ENCODE measurements around the gene RNF39.
"Not testable (repeated sequence)": the region's sequence is repeated elsewhere in the genome, so short reads cannot be mapped to it uniquely, and the experiment has no call there.

The RNF39 gene, protein sequence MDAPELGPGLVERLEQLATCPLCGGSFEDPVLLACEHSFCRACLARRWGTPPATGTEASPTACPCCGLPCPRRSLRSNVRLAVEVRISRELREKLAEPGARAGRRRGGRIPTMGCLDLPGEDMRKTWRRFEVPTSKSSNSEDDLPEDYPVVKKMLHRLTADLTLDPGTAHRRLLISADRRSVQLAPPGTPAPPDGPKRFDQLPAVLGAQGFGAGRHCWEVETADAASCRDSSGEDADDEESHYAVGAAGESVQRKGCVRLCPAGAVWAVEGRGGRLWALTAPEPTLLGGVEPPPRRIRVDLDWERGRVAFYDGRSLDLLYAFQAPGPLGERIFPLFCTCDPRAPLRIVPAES

DNA sequence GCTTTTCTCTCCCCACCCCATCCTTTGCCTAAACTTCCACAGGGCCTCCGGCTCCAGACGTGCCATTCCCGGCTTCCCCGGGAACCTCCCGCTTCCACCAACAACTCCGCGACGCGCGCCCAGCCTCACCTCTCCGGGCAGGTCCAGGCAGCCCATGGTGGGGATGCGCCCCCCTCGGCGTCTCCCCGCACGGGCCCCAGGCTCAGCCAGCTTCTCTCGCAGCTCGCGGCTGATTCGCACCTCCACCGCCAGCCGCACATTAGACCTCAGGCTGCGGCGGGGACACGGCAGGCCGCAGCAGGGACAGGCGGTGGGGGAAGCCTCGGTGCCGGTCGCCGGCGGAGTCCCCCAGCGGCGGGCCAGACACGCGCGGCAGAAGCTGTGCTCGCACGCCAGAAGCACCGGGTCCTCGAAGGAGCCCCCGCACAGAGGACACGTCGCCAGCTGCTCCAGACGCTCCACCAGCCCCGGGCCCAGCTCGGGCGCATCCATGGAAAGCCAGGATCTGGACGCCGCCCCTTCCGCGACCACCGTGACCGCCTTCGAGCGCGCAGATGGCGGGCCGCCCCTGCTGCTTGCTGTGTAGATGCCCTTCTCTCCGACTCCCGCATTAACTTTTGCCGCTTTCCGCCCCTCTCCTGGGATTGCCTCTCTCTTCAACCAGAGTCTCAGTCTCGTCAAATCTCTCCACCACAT, at the start of gene RNF39:
TSS of gene RNF39 (minus strand) at position 676 of the 696 bp plus-strand sequence. CDS start at position 492, 184 bp downstream.
- DNase-seq (ENCODE audit: low read depth) = no peak

DNA sequence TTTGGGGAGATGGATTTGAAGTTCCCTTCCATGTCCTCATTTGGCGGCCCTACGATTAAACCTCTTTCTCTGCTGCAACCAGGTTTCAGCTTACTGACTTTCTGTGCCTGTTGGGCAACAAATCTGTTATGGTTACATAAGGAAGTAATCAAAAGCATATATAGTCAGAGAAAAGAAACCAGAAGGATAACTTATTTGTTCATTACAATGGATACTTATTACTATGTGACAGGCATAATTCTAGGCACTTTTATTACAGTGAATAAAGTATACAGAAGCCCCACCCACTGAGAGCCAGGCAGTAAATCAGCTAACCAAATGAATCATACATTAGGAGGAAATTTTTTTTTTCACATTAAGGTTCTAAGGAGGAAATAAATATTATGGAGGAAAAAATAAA, 46.9 kb upstream of the RNF39 start:
- no peak for DNase-seq (ENCODE audit: low read depth)

DNA sequence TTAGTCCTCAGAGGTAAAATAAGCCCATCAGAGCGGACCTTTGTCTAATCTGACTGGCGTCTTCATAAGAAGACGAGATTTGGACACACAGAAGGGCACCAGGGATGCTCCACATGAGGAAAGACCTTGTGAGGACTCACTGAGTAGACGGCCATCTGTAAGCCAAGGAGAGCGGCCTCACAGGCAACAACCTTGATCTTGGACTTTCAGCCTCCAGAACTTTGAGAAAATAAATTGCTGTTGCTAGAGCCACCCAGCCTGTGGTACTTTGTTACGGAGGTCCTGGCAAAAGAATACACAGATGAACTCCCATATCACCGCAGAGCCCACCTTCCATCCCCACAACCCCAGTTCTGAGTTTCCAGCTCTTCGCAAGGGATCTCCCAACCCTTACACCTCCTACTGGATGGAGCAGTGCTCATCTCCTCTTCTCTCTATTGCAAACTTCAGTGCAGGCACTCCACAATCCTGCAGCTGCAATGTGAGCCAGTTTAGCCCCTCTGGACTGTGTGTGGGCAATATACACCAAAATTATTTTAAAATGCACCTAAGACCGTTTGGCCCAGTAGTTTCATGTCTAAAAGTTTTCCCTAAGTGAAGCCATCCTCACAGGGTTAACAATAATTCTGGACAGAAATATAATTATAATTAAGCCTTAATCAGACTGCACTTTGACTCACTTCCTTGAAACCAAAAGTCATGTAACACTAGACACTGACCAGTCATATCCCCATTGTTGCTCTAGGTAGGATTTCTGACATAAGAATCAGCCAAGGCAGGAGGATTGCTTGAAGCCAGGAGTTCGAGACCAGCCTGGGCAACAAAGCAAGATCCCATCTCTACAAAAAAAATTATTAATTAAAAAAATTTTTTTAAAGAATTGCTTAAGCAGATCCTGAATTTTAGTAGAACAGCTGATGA, 46.1 kb upstream of the RNF39 start:
- DNase-seq (ENCODE audit: low read depth) = no peak

DNA sequence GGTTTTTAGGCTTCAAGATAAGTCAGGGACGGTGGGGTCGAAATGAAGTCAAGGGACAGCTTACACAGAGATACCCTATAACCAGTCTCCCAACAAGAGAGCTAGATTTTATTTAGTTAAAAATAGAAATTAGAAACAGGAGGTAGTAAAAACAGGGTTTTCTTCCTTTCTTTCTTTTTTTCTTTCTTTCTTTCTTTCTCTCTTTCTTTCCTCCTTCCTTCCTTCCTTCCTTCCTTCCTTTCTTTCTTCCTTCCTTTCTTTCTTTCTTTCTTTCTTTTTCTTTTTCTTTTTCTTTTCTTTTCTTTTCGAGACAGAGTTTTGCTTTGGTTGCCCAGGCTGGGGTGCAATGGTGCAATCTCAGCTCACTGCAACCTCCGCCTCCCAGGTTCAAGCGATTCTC, 43.1 kb upstream of the RNF39 start:
- not testable (repeated sequence) for DNase-seq (ENCODE audit: low read depth)

DNA sequence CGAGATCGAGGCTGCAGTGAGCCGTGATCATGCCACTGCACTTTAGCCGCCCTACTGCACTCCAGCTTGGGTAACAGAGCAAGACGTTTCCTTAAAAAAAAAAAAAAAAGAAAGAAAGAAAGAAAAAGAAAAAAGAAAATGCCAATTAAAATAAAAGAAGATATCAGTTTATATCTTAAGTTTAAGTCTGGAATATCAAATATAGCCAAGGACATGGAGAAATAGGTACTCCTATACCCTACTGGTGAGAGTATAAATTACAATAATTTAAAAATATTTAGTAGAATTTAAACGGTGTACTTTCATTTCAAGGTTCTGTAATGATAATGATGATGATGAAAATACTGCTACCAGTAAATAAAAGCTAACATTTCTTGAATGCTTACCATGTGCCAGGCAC, 41.2 kb upstream of the RNF39 start:
- DNase-seq (ENCODE audit: low read depth) = no peak

DNA sequence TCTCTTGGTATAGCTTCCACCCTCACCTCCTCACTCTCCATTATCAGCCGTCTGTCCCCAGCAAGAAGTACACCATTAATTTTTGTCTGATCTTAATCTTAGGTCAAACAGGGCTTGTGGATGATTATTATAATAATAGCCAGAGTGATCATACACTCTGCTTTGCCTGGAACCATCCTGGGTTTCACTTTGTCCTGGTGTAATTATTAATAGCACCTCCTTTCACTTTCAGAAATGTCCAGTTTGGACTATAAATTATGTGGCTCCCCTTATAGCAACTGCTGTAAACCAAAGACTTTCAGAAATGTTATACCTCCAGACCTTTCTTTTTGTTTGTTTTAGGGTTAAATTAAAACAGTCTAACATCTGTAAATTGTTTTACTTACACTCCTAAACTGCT, 38.3 kb upstream of the RNF39 start:
- no peak for DNase-seq (ENCODE audit: low read depth)

DNA sequence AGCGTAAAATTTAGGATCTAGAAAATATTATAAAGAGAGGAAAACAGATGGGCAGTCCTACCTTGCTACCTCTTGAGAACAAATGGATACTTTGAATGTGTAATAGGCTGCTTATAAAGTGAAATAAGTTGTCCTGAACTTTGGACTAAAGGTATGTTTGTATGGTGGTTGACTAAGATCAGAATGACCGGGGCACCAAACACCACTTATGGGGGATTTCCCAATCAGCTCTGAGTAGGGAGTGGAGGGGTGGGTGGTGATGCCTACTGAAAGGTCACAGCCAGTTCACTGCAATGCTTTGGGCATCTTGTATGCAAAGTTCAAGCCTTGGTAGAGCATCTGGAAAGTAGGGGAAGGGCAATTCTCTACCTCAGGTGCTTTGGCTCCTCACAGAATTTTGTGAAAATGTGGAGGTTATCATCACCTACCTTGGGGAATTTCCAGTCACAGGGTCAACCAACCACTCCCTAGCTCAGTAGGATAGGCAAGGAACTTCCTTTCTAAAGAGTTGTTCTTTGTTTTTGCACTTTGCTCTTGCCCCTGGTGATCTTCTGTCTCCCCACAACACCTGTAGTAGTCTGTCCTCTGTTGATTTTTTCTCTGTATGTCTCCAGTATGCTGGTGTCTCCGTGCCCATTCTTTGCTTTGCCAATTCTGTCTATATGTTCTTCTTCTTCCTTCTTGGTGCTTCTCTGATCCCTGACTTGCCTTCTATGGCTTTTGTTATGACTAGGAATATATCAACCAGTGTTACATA, 37.6 kb upstream of the RNF39 start, which contains the start of gene TRIM31:
TSS of gene TRIM31 (minus strand) at position 88 of the 757 bp plus-strand sequence. CDS start 285 bp downstream, outside the sequence.
- DNase-seq (ENCODE audit: low read depth) = no peak

DNA sequence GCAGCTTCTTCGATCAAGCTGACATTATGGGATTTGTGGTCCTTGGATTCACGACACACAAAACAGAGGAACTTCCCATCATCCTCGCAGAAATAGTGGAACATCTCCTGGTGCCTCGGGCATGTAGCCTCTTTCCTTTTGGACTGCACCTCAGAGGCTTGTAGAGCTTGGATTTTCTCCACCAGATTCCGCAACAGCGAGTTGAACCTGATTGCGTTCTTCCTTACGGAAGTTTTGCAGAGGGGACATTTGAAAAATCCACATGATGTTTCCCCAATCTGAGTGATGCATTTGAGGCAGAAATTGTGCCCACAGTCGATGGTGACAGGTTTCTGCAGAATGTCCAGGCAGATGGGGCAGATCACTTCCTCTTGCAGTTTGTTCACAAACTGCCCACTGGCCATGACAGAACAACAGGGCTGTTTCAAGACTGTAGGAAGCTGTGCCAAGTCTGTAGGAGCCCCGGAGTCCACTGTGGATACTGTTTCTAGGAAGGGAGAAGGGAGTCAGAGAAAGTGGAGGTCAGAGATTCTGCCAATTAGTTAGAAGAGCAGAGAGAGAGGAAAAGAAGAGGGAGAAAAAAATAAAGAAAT, 36.9 kb upstream of the RNF39 start:
- DNase-seq (ENCODE audit: low read depth) = no peak

DNA sequence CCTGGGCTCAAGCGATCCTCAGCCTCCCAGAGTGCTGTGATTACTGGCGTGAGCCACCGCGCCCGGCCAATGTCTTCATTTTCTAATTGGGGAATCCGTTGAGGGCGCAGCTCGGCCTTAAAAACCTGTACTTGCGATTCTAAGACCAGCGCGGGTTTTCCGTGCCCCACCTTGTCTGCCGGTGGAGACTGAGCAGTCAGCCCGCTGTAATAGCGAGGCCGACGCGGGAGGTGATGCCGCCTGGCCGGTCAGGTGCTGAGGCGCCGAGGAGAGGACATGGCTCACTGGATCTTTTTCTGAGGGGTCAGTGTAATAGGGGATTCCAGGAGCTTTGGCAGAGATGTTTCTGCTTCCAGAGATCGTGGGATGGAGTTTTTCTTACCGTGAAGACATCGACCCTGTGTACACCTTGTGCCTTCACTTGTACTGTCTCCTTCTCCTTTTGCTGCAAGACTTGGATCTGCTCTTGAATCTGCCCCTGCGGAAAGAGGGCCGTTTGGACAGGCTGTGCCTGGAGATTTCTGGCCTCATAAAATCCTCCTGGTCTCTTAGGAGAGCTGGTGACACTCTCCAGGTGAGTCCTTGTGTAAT, 35.8 kb upstream of the RNF39 start:
- DNase-seq (ENCODE audit: low read depth) = no peak

DNA sequence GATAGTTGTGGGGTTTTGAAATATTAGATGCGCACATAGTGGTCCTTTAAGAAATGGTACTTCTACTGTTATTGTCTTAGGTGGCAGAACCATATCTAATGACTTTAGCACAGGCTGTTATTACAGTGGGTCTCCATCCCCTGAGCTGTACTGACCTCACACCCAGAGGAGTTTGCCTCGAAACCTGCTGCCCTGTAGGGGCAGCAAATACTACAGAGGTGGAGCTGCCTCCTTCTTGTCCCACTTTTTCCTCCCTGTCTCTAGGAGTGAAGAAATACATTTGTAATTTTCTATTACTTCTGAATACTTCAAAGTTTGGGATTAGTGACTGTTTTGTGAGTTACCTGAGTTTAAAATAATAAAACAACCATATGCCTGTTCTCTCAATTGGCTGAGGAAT, 29.1 kb upstream of the RNF39 start:
- no peak for DNase-seq (ENCODE audit: low read depth)

DNA sequence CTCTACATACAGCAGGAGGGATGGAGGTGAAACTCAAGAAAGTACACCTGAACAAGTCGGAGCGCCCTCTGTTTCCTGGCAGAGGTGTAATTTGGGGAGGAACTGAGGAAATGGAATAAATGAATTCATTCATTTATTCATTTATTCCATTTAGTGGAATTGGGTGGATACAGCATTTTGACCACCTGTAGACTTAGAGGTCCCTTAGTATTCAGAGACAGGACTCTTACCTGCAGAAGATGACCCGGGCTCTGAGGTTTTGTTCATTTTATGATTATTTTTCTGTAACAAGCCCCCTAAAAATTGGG, 28.3 kb upstream of the RNF39 start:
- no peak for DNase-seq (ENCODE audit: low read depth)

DNA sequence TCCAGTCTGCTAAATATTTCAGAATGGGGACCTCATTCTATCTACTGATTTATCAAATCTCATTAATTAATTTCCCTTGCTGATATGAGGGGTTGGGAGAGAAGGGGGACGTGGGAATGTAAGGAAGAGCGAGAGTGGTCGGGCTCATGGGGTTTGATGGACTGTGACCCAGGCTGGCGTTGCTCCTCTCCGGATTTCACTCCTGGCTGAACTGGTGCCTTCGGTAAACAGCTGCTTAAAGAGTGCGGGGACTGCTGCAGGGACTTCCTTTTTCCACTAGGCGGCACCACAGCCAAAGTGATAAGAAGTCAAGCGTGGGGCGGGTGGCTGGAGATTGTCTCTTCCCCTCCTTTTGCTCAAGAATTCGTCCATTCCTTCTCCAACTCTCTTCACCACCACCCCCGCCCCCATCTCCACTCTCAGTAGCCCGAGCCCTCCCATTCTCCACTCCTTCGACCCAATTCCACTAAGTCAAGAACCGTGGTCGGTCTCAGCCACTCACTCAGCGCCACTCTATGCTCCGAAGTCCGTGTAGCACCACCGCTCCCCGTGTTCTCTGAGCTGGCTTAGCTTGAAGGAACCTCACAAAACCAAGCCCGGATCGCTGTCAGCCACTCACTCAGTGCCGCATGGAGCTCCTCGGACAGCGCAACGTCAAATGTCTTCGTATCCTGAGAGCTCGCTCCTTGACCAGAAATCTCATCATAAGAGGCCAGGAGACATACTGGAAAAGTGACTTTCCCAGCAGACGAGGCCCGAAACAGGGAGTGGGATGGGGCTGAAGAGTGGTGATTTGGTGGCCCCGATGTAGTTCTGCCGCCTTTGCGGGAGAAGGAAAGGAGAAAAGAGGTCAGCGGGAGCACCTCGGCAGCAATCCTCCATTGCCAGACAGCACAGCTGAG, 27.7 kb upstream of the RNF39 start:
- peak; percentile 83 for DNase-seq (ENCODE audit: low read depth)

DNA sequence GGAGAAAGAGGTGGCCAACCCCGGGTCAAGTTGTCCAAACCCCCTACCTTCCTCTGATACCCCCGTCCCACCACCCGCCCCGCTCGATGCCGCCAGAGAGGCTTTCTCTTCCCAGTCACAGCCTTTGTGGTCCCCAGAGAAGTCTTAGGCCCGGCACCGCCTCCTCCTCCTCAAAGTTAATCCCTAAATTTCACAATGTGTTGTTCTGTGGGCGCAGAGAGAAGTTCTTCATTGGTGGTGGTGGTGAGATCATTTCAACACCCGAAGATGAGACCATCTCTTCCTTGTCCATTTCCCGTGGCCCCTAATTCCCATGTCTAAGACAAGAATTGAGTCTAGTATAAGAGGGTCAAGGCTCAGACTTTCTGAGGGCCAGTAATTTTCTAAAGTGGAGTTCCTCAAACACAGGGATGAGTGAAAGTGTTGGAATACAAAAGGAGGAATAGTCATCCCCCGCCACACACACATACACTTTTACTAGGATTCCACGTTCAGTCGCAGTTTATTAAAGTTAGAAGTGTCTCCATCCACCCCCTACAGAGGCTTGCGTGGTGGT, 26.9 kb upstream of the RNF39 start:
- peak; percentile 54 for DNase-seq (ENCODE audit: low read depth)

DNA sequence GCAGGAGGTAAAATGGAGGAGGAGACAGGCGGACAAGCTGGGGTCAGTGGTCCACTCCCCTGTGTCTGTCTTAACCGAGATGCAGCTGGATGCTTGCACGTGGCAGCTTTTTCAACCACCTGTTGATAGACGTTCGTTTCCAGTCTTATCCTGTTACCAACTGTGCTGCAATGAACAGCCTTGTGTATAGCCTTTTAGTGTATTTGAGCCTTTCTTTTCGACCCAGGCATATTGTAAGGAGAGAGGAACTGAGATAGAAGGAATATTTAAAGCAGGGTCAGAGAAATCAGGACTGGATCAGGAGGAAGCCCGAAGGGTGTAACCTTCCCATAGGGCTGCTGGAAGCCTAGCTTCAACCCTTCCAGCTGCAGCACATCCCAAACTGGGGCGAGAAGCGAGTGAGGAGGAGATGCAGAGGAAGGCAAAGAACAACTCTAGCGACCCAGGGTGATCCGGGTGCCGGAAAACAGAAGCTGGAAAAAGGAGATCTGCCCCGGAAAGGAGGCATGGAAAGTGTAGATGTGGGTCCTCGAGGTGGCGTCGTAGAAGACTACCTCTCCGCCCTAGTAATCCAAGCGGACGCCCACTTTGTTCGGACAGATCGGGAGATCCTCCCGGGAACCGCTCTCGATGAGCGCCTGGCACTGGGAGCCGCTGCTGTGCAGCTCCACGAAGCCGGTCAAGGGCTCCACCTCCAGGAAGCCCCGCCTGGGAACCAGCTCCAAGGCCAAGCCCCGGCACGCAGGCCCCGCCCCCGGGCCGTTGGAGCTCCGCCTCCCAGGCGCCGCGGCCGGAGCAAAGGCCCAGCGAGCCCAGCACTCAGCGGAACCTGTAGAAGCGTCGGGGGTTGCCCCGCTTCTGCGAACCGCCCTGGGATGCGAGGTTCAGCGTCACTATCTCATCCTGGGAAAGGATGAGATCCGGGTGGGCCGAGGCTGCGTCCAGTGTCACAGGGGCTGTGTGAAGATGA, 26.2 kb upstream of the RNF39 start:
- peak; percentile 82 for DNase-seq (ENCODE audit: low read depth)

DNA sequence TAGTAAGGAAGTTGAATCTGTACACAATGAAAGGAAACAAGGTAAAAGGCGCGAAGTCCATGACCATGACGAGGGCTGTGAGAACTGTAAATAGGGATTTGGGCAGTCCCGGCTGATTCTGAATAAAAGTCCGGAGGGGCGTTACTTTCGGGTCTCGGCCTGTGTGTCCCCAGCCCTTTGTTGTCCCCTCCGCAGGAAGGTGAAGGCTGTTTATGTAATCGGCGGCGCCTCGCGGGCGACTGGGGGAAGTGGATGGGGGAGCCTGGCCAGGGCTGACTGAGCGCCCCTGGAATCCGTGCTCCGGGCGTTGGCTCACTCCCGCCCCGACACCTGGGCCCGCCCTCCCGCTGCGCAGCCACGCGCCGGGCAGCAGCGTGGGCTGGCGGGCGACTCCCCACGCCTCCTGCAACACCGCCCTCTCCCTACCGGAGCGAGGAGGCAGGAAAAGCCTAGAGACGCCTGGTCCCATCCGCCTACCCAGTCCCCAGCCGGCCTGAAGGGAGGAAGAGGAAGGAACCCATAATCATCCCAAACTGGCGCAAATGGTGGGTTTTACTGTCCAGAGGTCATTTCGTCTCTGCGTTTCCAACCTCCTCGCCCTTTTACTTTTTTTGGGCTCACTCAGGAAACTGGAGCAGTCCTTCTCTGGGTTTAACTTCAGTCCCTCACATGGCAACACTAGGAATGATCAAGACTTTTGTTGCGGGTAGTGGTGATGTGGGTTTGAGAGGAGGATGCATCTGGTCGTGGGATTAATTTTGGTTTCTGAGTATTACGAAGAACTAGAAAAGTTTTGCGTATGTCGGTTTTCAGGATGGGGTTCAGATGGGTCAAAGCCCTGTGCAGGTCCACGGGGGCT, 25.2 kb upstream of the RNF39 start:
- DNase-seq (ENCODE audit: low read depth) = no peak

DNA sequence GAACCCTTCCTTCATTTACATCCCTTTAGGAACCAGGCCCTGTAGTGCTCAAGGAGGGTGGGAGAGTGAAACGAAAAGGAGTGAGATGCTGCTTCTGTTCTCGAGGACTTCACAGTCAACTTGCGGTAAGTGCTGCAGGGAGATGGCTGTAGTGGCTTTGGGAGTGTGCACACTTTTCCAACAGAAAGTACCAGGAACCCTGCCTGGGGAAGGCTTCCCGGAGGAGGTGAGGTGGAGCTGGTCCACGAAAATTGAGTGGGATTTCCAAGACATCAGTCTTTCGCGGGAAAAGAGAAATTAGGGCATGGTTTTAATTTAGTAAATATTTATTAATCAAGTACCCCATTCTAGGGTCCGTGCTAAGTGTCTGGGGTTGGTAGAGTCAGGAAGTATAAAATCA, 24.6 kb upstream of the RNF39 start:
- DNase-seq (ENCODE audit: low read depth) = no peak

All from stromal cell of bone marrow (primary cell).